Gastroesophageal sphincter (tissue), 3 donors: ENCODE data around the gene KLF6.

Experiments
- CTCF ChIP-seq, 4 experiments: fragments of 200-600 bp in 2 of 4; fragments of 450-650 bp in 2 of 4; sonication (generic) in 1 of 4; IDR thresholded peaks; one replicate each; pipeline ENCODE4 v1.5.1; 2017 to 2019; ENCODE audit warnings: antibody characterized with exemption in 4 of 4, mild to moderate bottlenecking in 2 of 4, moderate library complexity in 2 of 4
- EP300 ChIP-seq: sonication (generic); formaldehyde crosslinking; IDR thresholded peaks from one replicate; pipeline ENCODE4 v1.6.1; 2017; ENCODE audit warnings: antibody characterized with exemption, mild to moderate bottlenecking
- POLR2A ChIP-seq, 2 donors: fragments of 450-650 bp; IDR thresholded peaks; one replicate each; pipeline ENCODE4 v1.6.1; 2017; ENCODE audit warnings: antibody characterized with exemption in 2 of 2, mild to moderate bottlenecking in 2 of 2, moderate library complexity in 1 of 2
- POLR2AphosphoS5 ChIP-seq: sonication (generic); formaldehyde crosslinking; IDR thresholded peaks from one replicate; pipeline ENCODE4 v1.6.1; 2017; ENCODE audit warnings: antibody characterized with exemption

- no peak for TF ChIP-seq POLR2AphosphoS5
- no peak for TF ChIP-seq CTCF (IDR thresholded peaks at IDR 0.05)
- TF ChIP-seq POLR2A (IDR thresholded peaks at IDR 0.05): no peak
- TF ChIP-seq EP300: no peak
These were observed 40.2 kb upstream of the KLF6 start for GRCh38 chr10:3825244-3825643.
